ENCODE measurements around the gene MAMDC2.

- TF ChIP-seq POLR2AphosphoS5 (IDR thresholded peaks at IDR 0.05; ENCODE audit: borderline replicate concordance, low read depth, low read length) (no peak), EZH2 (IDR thresholded peaks at IDR 0.05) (no peak)
These were observed 6.1 kb downstream of the MAMDC2 start for GRCh38 chr9:70049672-70050271.

Data from SK-N-MC (cell line).